HepG2 (cell line): ENCODE measurements around the gene TEDC2.

Experiments
- JUNB ChIP-seq: sonication (generic); formaldehyde crosslinking; IDR thresholded peaks from 2 replicates; pipeline ENCODE4 v1.8.0; 2022; ENCODE audit warnings: missing genetic modification reagents, mild to moderate bottlenecking, borderline replicate concordance
- KDM4B ChIP-seq: sonication (generic); formaldehyde crosslinking; IDR thresholded peaks from 2 replicates; pipeline ENCODE4 v1.4.0; 2020; ENCODE audit warnings: missing genetic modification reagents
- NCOA1 ChIP-seq: sonication (generic); formaldehyde crosslinking; IDR thresholded peaks from 2 replicates; pipeline ENCODE4 v1.9.0; 2021; ENCODE audit warnings: missing genetic modification reagents
- NCOA2 ChIP-seq: sonication (generic); formaldehyde crosslinking; IDR thresholded peaks from 2 replicates; pipeline ENCODE4 v1.8.0; 2022; ENCODE audit warnings: inconsistent platforms
- TBP ChIP-seq: sonication (generic); formaldehyde crosslinking; IDR thresholded peaks from 2 replicates; pipeline ENCODE4 v1.5.0; 2020; ENCODE audit warnings: missing genetic modification reagents
- ZIK1 ChIP-seq: sonication (generic); formaldehyde crosslinking; IDR thresholded peaks from 2 replicates; pipeline ENCODE4 v1.5.0; 2020; ENCODE audit warnings: mild to moderate bottlenecking, low read depth, missing genetic modification reagents, borderline replicate concordance
- TF ChIP-seq, protein P1 (sequence below): sonication (generic); formaldehyde crosslinking; IDR thresholded peaks from 2 replicates; pipeline ENCODE4 v1.5.0; 2020; ENCODE audit warnings: mild to moderate bottlenecking, missing genetic modification reagents, moderate library complexity
- TF ChIP-seq, protein P2 (sequence below): sonication (generic); formaldehyde crosslinking; IDR thresholded peaks from 2 replicates; pipeline ENCODE4 v1.4.0; 2020; ENCODE audit warnings: low read depth, mild to moderate bottlenecking, missing genetic modification reagents
- TF ChIP-seq, protein P3 (sequence below): sonication (generic); formaldehyde crosslinking; IDR thresholded peaks from 2 replicates; pipeline ENCODE4 v1.5.0; 2020; ENCODE audit warnings: missing genetic modification reagents
- TF ChIP-seq, protein P4 (sequence below): sonication (generic); formaldehyde crosslinking; IDR thresholded peaks from 2 replicates; pipeline ENCODE4 v1.5.0; 2020; ENCODE audit warnings: missing genetic modification reagents, mild to moderate bottlenecking, borderline replicate concordance
- TF ChIP-seq, protein P5 (sequence below): IDR thresholded peaks from 2 replicates; pipeline ENCODE4 v1.6.1; 2016; ENCODE audit warnings: low read depth

DNA sequence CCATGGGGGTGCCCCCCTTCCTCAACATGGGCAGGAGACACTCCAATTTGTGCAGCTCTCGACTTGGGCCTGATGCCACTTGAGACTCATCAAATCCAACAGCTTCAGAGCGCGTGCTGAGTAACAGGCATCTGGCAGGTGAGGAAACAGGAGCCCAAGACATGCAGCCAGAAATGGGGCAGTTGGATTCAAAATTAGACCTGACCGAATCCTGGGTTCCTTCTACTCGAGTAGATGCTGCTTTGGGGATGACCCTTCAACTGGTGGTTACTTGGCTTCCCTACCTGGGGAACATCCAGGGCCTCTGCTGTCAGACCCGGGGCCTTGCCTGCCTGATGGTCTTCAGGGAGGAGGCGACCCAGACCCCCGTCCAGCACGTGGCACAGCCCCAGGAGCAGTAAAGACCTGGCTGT lies 10.7 kb downstream of the TEDC2 start:
- TF ChIP-seq KDM4B (no peak), JUNB (CRISPR knock-in tag) (no peak), NCOA2 (no peak), TBP (CRISPR knock-in tag) (no peak), ZIK1 (CRISPR knock-in tag) (no peak), NCOA1 (no peak)
- TF ChIP-seq, protein P1, sequence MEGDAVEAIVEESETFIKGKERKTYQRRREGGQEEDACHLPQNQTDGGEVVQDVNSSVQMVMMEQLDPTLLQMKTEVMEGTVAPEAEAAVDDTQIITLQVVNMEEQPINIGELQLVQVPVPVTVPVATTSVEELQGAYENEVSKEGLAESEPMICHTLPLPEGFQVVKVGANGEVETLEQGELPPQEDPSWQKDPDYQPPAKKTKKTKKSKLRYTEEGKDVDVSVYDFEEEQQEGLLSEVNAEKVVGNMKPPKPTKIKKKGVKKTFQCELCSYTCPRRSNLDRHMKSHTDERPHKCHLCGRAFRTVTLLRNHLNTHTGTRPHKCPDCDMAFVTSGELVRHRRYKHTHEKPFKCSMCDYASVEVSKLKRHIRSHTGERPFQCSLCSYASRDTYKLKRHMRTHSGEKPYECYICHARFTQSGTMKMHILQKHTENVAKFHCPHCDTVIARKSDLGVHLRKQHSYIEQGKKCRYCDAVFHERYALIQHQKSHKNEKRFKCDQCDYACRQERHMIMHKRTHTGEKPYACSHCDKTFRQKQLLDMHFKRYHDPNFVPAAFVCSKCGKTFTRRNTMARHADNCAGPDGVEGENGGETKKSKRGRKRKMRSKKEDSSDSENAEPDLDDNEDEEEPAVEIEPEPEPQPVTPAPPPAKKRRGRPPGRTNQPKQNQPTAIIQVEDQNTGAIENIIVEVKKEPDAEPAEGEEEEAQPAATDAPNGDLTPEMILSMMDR (CRISPR knock-in tag): no peak
- TF ChIP-seq, protein P2, sequence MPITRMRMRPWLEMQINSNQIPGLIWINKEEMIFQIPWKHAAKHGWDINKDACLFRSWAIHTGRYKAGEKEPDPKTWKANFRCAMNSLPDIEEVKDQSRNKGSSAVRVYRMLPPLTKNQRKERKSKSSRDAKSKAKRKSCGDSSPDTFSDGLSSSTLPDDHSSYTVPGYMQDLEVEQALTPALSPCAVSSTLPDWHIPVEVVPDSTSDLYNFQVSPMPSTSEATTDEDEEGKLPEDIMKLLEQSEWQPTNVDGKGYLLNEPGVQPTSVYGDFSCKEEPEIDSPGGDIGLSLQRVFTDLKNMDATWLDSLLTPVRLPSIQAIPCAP (CRISPR knock-in tag): no peak
- TF ChIP-seq, protein P3, sequence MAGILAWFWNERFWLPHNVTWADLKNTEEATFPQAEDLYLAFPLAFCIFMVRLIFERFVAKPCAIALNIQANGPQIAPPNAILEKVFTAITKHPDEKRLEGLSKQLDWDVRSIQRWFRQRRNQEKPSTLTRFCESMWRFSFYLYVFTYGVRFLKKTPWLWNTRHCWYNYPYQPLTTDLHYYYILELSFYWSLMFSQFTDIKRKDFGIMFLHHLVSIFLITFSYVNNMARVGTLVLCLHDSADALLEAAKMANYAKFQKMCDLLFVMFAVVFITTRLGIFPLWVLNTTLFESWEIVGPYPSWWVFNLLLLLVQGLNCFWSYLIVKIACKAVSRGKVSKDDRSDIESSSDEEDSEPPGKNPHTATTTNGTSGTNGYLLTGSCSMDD: no peak
- TF ChIP-seq, protein P4, sequence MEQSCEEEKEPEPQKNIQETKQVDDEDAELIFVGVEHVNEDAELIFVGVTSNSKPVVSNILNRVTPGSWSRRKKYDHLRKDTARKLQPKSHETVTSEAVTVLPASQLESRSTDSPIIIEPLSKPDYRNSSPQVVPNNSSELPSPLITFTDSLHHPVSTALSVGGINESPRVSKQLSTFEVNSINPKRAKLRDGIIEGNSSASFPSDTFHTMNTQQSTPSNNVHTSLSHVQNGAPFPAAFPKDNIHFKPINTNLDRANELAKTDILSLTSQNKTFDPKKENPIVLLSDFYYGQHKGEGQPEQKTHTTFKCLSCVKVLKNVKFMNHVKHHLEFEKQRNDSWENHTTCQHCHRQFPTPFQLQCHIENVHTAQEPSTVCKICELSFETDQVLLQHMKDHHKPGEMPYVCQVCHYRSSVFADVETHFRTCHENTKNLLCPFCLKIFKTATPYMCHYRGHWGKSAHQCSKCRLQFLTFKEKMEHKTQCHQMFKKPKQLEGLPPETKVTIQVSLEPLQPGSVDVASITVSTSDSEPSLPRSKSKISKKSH (CRISPR knock-in tag): no peak
- TF ChIP-seq, protein P5, sequence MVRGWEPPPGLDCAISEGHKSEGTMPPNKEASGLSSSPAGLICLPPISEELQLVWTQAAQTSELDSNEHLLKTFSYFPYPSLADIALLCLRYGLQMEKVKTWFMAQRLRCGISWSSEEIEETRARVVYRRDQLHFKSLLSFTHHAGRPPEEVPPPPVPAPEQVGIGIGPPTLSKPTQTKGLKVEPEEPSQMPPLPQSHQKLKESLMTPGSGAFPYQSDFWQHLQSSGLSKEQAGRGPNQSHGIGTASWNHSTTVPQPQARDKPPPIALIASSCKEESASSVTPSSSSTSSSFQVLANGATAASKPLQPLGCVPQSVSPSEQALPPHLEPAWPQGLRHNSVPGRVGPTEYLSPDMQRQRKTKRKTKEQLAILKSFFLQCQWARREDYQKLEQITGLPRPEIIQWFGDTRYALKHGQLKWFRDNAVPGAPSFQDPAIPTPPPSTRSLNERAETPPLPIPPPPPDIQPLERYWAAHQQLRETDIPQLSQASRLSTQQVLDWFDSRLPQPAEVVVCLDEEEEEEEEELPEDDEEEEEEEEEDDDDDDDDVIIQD (CRISPR knock-in tag): no peak
